ENCODE results near the gene TTC27. TPM values are rescaled to one million over a fixed set of nuclear protein-coding genes. Genes with fewer than 3 reads are reported as not detected.
"Not testable (repeated sequence)": the region's sequence is repeated elsewhere in the genome, so short reads cannot be mapped to it uniquely, and the experiment has no call there.

The TTC27 gene
- total RNA-seq, 2 experiments from 2014 or later = 30.1 to 33.8 TPM

DNA sequence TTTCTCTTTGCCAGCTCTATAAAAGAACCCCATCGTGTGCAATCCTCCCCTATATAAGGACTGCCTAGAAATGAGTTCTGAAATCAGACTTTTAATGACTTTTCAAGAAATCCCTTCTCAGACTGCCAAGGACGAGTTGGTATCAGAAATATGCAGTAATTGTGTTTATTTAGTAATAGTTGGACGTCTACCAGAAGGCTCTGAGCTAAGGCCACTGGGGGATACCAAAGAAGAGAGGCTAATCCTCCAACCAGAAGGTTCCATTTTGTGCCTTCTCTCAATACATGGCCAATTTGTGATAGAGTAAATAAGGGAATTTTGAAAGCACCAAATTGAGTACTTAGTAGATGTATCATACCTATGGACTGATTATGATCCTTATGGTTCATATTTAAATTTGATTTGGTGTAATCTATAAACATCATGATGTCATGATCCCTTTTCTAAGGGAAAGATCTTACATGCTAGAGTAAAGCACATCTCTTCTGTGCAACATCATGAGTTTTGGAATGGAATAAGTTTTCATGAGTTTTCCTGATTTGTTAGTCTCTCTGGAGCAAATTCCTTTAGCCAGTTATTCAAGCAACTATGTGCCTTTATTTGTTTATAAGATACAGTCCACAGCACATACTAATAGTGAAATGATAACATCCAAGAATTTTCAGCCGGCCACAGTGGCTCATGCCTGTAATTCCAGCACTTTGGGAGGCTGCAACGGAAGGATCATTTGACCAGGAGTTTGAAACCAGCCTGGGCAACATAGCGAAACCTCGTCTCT, 236.7 kb downstream of the TTC27 start:
- ATAC-seq (no peak), DNase-seq (no peak)
- H3K9me3 Mint-ChIP-seq = no peaks in the 10 kb centered on the region
- ChIA-PET POLR2A (interaction anchor here (0.6 kb wide), 1 partner anchor 154 kb away, joined by 3 read pairs; no protein-coding TSS in a partner anchor), CTCF (no interaction called here)
- peaks cover 8% of the 10 kb centered on the region for H3K4me1 Mint-ChIP-seq (ENCODE audit: low read depth)
- H3K36me3 Mint-ChIP-seq (ENCODE audit: low read depth) = no peaks in the 10 kb centered on the region
- TF ChIP-seq, protein P1, sequence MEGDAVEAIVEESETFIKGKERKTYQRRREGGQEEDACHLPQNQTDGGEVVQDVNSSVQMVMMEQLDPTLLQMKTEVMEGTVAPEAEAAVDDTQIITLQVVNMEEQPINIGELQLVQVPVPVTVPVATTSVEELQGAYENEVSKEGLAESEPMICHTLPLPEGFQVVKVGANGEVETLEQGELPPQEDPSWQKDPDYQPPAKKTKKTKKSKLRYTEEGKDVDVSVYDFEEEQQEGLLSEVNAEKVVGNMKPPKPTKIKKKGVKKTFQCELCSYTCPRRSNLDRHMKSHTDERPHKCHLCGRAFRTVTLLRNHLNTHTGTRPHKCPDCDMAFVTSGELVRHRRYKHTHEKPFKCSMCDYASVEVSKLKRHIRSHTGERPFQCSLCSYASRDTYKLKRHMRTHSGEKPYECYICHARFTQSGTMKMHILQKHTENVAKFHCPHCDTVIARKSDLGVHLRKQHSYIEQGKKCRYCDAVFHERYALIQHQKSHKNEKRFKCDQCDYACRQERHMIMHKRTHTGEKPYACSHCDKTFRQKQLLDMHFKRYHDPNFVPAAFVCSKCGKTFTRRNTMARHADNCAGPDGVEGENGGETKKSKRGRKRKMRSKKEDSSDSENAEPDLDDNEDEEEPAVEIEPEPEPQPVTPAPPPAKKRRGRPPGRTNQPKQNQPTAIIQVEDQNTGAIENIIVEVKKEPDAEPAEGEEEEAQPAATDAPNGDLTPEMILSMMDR (IDR thresholded peaks at IDR 0.05) = no peak
- H3K27me3 Mint-ChIP-seq = peaks cover 3% of the 10 kb centered on the region
- intact Hi-C loops (cut with micrococcal nuclease) = no loop called here
- no peak overlapping the region for H3K4me3 Mint-ChIP-seq
- no peak overlapping the region for H3K27ac Mint-ChIP-seq

DNA sequence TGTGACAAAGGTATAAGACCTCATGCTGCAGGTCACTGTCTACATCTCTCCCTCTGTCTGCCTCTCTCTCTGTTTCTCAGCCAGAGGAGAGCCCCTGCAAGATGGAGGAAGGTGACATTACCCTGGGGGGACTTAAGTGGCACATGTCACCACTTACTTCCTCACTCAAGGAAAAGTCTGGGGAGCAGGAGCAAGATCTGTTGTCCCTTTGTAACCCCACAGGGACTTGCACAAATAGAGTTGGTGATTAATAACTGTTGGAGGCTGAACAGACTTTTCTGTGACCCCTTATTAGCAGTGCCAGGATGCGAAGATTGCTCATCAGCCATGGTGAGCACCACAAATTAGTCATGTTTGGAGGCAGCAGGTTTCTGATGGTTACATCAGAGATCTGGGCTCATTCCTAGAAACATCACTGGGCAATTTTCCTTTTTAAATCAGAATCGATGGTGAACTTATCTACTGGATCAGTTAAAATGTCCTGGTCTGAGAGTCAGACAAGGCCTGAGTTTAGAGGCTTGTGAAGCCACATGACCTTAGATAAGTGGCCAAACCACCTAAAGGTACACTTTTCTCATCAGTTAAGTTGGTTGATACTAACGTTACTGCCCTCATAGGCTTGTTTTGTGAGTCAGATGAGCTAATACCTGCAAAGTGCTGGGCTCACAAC, 237.7 kb downstream of the TTC27 start:
- TF ChIP-seq, protein P1 (IDR thresholded peaks at IDR 0.05) = no peak
- DNase-seq = peak; percentile 41
- POLR2A ChIA-PET = no interaction called here
- Mint-ChIP-seq H3K9me3 (no peaks in the 10 kb centered on the region), H3K36me3 (ENCODE audit: low read depth) (no peaks in the 10 kb centered on the region), H3K4me3 (no peak overlapping the region), H3K4me1 (ENCODE audit: low read depth) (peaks cover 8% of the 10 kb centered on the region), H3K27me3 (peaks cover 3% of the 10 kb centered on the region), H3K27ac (peak overlapping the region; percentile 21)
- ATAC-seq = peak; percentile 83
- intact Hi-C loops (cut with micrococcal nuclease) = no loop called here
- CTCF ChIA-PET = no interaction called here

DNA sequence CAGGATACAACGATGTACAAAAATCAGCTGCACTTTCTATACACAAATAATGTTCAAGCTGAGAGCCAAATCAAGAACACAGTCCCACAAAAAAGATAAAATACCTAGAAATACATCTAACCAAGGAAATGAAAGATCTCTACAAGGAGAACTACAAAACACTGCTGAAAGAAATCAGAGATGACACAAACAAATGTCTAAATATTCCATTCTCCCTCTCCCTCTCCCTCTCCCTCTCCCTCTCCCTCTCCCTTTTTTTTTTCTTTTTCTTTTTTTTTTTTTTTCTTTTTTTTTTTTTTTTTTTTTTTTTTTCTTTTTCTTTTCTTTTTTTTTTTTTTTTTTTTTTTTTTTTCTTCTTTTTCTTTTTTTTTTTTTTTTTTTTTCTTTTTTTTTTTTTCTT, 238.6 kb downstream of the TTC27 start:
- ATAC-seq; H3K27ac Mint-ChIP-seq; H3K9me3 Mint-ChIP-seq; intact Hi-C loops (cut with micrococcal nuclease); H3K4me3 Mint-ChIP-seq; CTCF ChIA-PET; H3K36me3 Mint-ChIP-seq (ENCODE audit: low read depth); H3K4me1 Mint-ChIP-seq (ENCODE audit: low read depth); DNase-seq; POLR2A ChIA-PET; H3K27me3 Mint-ChIP-seq: not testable (repeated sequence)

Small RNA genes within 50 kb of the gene (microRNA-seq; reads per million reads assigned to microRNA genes)
- not detected for gene MIR4765 (ENCODE audit: borderline microRNAs expressed, borderline replicate concordance)
